Gastroesophageal sphincter (tissue), 4 donors: ENCODE measurements around the gene GALNT2. TPM values are rescaled to one million over a fixed set of nuclear protein-coding genes. Genes with fewer than 3 reads are reported as not detected.

Experiments used
- ATAC-seq: fragments of 150-250 bp; one replicate; pipeline ENCODE4 v1.9.1; 2016; ENCODE audit warnings: mild to moderate bottlenecking, moderate library complexity
- H3K27ac ChIP-seq, 4 donors: fragments of 200-600 bp; sonication (generic) in 3 of 4; 1 replicate in 3 of 4; 2 replicates in 1 of 4; pipeline ENCODE4 v1.5.1; 2016 to 2019
- H3K27me3 ChIP-seq: fragments of 200-600 bp; sonication (generic); one replicate; pipeline ENCODE4 v1.5.1; 2019
- H3K36me3 ChIP-seq, 2 donors: fragments of 200-600 bp; sonication (generic); one replicate each; pipeline ENCODE4 v1.5.1; 2019; ENCODE audit warnings: control low read depth in 1 of 2
- H3K4me1 ChIP-seq, 3 donors: fragments of 200-600 bp; sonication (generic); 1 replicate in 2 of 3; 2 replicates in 1 of 3; pipeline ENCODE4 v1.5.1; 2016 to 2019; ENCODE audit warnings: control low read depth in 2 of 3
- H3K4me3 ChIP-seq, 2 donors: fragments of 200-600 bp; sonication (generic); one replicate each; pipeline ENCODE4 v1.5.1; 2019; ENCODE audit warnings: mild to moderate bottlenecking in 1 of 2, moderate library complexity in 1 of 2
- H3K9me3 ChIP-seq, 3 donors: fragments of 200-600 bp; sonication (generic); one replicate each; pipeline ENCODE4 v1.5.1; 2017 to 2019; ENCODE audit warnings: control low read depth in 2 of 3
- CTCF ChIP-seq, 4 experiments: fragments of 200-600 bp in 2 of 4; fragments of 450-650 bp in 2 of 4; sonication (generic) in 1 of 4; IDR thresholded peaks; one replicate each; pipeline ENCODE4 v1.5.1; 2017 to 2019; ENCODE audit warnings: antibody characterized with exemption in 4 of 4, mild to moderate bottlenecking in 2 of 4, moderate library complexity in 2 of 4
- EP300 ChIP-seq: sonication (generic); formaldehyde crosslinking; IDR thresholded peaks from one replicate; pipeline ENCODE4 v1.6.1; 2017; ENCODE audit warnings: antibody characterized with exemption, mild to moderate bottlenecking
- POLR2A ChIP-seq, 2 donors: fragments of 450-650 bp; IDR thresholded peaks; one replicate each; pipeline ENCODE4 v1.6.1; 2017; ENCODE audit warnings: antibody characterized with exemption in 2 of 2, mild to moderate bottlenecking in 2 of 2, moderate library complexity in 1 of 2
- POLR2AphosphoS5 ChIP-seq: sonication (generic); formaldehyde crosslinking; IDR thresholded peaks from one replicate; pipeline ENCODE4 v1.6.1; 2017; ENCODE audit warnings: antibody characterized with exemption
- WGBS, 2 donors: methylation state at CpG; one replicate each; pipeline ENCODE4 v1.1.5; 2018; ENCODE audit warnings: low coverage in 1 of 2; 5-methylcytosine and 5-hydroxymethylcytosine counted together
- total RNA-seq, 4 donors: library from RNA; depleted of rRNA; stranded (reverse); fragments of >200 nt; gene quantifications; one replicate each; pipeline ENCODE4 v1.1.0, GENCODE V29; 2016

Gene GALNT2
- total RNA-seq, 4 donors from 2014 or later: 95.3 to 160 (median 134) TPM

- Histone ChIP-seq H3K4me3 (no peak overlapping the region), H3K27me3 (no peaks in the 10 kb centered on the region), H3K27ac (peak overlapping the region in 1 of 4 donors; percentile 45), H3K36me3 (no peaks in the 10 kb centered on the region), H3K9me3 (no peaks in the 10 kb centered on the region), H3K4me1 (peaks cover 7 to 100% (median 32%) of the 10 kb centered on the region in 3 donors)
- no peak for ATAC-seq
- TF ChIP-seq POLR2A (IDR thresholded peaks at IDR 0.05) (no peak), CTCF (IDR thresholded peaks at IDR 0.05) (no peak), EP300 (no peak), POLR2AphosphoS5 (no peak)
- 79 to 95% methylated on average over 4 to 5 of the region's 8 CpGs for WGBS, 2 donors
Measured at GRCh38 chr1:230139741-230140140, 72.7 kb downstream of the GALNT2 start.

GRCh38 chr1:230140221-230141020, 73.4 kb downstream of the GALNT2 start:
- peak overlapping the region in 2 of 4 donors; percentile 20 to 45 for H3K27ac ChIP-seq

GRCh38 chr1:230141021-230141648, 74.1 kb downstream of the GALNT2 start:
- peaks cover 11 to 100% (median 44%) of the 10 kb centered on the region in 3 donors for H3K4me1 ChIP-seq
- no peak overlapping the region for H3K27ac ChIP-seq

More at GRCh38 chr1:230140221-230141020, 73.4 kb downstream of the GALNT2 start:
- Histone ChIP-seq H3K4me3 (no peak overlapping the region), H3K9me3 (no peaks in the 10 kb centered on the region), H3K27me3 (no peaks in the 10 kb centered on the region), H3K4me1 (peaks cover 8 to 100% (median 37%) of the 10 kb centered on the region in 3 donors), H3K36me3 (no peaks in the 10 kb centered on the region)
- 58 to 61% methylated on average over 2 to 5 of the region's 12 CpGs for WGBS, 2 donors
- ATAC-seq: peak; percentile 48
- TF ChIP-seq POLR2A (IDR thresholded peaks at IDR 0.05) (no peak), CTCF (IDR thresholded peaks at IDR 0.05) (no peak)

GRCh38 chr1:230141797-230142607, 75.0 kb downstream of the GALNT2 start:
- Histone ChIP-seq H3K27me3 (no peaks in the 10 kb centered on the region), H3K4me3 (no peak overlapping the region), H3K36me3 (no peaks in the 10 kb centered on the region), H3K27ac (peak overlapping the region in 1 of 4 donors; percentile 29), H3K4me1 (peaks cover 11 to 100% (median 40%) of the 10 kb centered on the region in 3 donors), H3K9me3 (no peaks in the 10 kb centered on the region)
- no peak for TF ChIP-seq EP300
- no peak for TF ChIP-seq POLR2AphosphoS5
- no peak for TF ChIP-seq POLR2A (IDR thresholded peaks at IDR 0.05)
- no peak for TF ChIP-seq CTCF (IDR thresholded peaks at IDR 0.05)
- no peak for ATAC-seq
- WGBS, 2 donors: 73 to 100% methylated on average over 2 to 4 of the region's 15 CpGs

More at GRCh38 chr1:230141021-230141648, 74.1 kb downstream of the GALNT2 start:
- H3K36me3 ChIP-seq: no peaks in the 10 kb centered on the region
- ATAC-seq: no peak
- no peaks in the 10 kb centered on the region for H3K27me3 ChIP-seq
- 83 to 89% methylated on average over 7 to 8 of the region's 8 CpGs for WGBS, 2 donors
- no peaks in the 10 kb centered on the region for H3K9me3 ChIP-seq
- no peak overlapping the region for H3K4me3 ChIP-seq
- TF ChIP-seq POLR2A (IDR thresholded peaks at IDR 0.05): no peak
- TF ChIP-seq CTCF (IDR thresholded peaks at IDR 0.05): no peak
- no peak for TF ChIP-seq POLR2AphosphoS5
- TF ChIP-seq EP300: no peak
